ENCODE results near the gene AZGP1.
"Not testable (repeated sequence)": the region's sequence is repeated elsewhere in the genome, so short reads cannot be mapped to it uniquely, and the experiment has no call there.

AZGP1 gene

GRCh38 chr7:99969298-99969697 is 6.5 kb downstream of the AZGP1 start:
- no peak for TF ChIP-seq CTCF (IDR thresholded peaks at IDR 0.05; ENCODE audit: low read depth, low read length, missing control alignments)
- H3K4me3 ChIP-seq (ENCODE audit: low read depth, low read length), result no peak overlapping the region
- DNase-seq (ENCODE audit: low read depth), result no peak

GRCh38 chr7:99958564-99959227 is 17.1 kb downstream of the AZGP1 start:
- no peak for TF ChIP-seq CTCF (IDR thresholded peaks at IDR 0.05; ENCODE audit: low read depth, low read length, missing control alignments)
- DNase-seq (ENCODE audit: low read depth), result no peak
- no peak overlapping the region for H3K4me3 ChIP-seq (ENCODE audit: low read depth, low read length)

GRCh38 chr7:99955247-99955646 is 20.6 kb downstream of the AZGP1 start:
- DNase-seq (ENCODE audit: low read depth), result no peak
- no peak overlapping the region for H3K4me3 ChIP-seq (ENCODE audit: low read depth, low read length)
- TF ChIP-seq CTCF (IDR thresholded peaks at IDR 0.05; ENCODE audit: low read depth, low read length, missing control alignments), result no peak

GRCh38 chr7:99954643-99955042 is 21.2 kb downstream of the AZGP1 start:
- not testable (repeated sequence) for DNase-seq (ENCODE audit: low read depth); H3K4me3 ChIP-seq (ENCODE audit: low read depth, low read length)

GRCh38 chr7:99953649-99954048 is 22.2 kb downstream of the AZGP1 start:
- no peak for DNase-seq (ENCODE audit: low read depth)
- H3K4me3 ChIP-seq (ENCODE audit: low read depth, low read length), result no peak overlapping the region
- no peak for TF ChIP-seq CTCF (IDR thresholded peaks at IDR 0.05; ENCODE audit: low read depth, low read length, missing control alignments)

GRCh38 chr7:99952649-99953048 is 23.2 kb downstream of the AZGP1 start:
- not testable (repeated sequence) for DNase-seq (ENCODE audit: low read depth); H3K4me3 ChIP-seq (ENCODE audit: low read depth, low read length)

- H3K4me3 ChIP-seq (ENCODE audit: low read depth, low read length); DNase-seq (ENCODE audit: low read depth): not testable (repeated sequence)
Observed at GRCh38 chr7:99950819-99951218, 25.0 kb downstream of the AZGP1 start.

GRCh38 chr7:99949645-99950228 is 26.1 kb downstream of the AZGP1 start:
- no peak overlapping the region for H3K4me3 ChIP-seq (ENCODE audit: low read depth, low read length)
- TF ChIP-seq CTCF (IDR thresholded peaks at IDR 0.05; ENCODE audit: low read depth, low read length, missing control alignments), result peak; percentile 41
- DNase-seq (ENCODE audit: low read depth), result no peak
